Neural cell (in vitro differentiated cells): ENCODE results near the gene NUP50.

Experiments
- CTCF ChIP-seq: fragments of 450-650 bp; IDR thresholded peaks from 2 replicates; pipeline ENCODE4 v1.5.1; 2014; ENCODE audit warnings: antibody characterized with exemption, mild to moderate bottlenecking, moderate library complexity; ENCODE audit not compliant: poor library complexity, severe bottlenecking
- EP300 ChIP-seq: fragments of 450-650 bp; conservative IDR thresholded peaks from 2 replicates; pipeline ENCODE4 v1.6.1; 2014; ENCODE audit warnings: antibody characterized with exemption, mild to moderate bottlenecking, moderate library complexity; ENCODE audit not compliant: poor library complexity, severe bottlenecking
- EZH2 ChIP-seq: fragments of 200-600, 300-800 bp; shearing (Covaris generic), sonication (generic); IDR thresholded peaks from 2 replicates; pipeline ENCODE4 v1.6.1; 2014; ENCODE audit warnings: antibody characterized with exemption, low read length, borderline replicate concordance, mild to moderate bottlenecking; ENCODE audit not compliant: insufficient read depth, poor library complexity, severe bottlenecking
- POLR2AphosphoS5 ChIP-seq: IDR thresholded peaks from 2 replicates; pipeline ENCODE4 v1.6.1; 2012
- REST ChIP-seq: IDR thresholded peaks from 2 replicates; pipeline ENCODE4 v1.6.1; 2012; ENCODE audit warnings: borderline replicate concordance

GRCh38 chr22:45149671-45150070 is 14.1 kb upstream of the NUP50 start:
- no peak for TF ChIP-seq CTCF
- no peak for TF ChIP-seq EP300
- no peak for TF ChIP-seq REST
- no peak for TF ChIP-seq EZH2
- TF ChIP-seq POLR2AphosphoS5: no peak
